Endothelial cell (in vitro differentiated cells): ENCODE data around the gene TSC22D3. TPM values are rescaled to one million over a fixed set of nuclear protein-coding genes. Genes with fewer than 3 reads are reported as not detected.

Experiments
- DNase-seq: peaks from one replicate; pipeline ENCODE4 v3.0.0; 2021; ENCODE audit warnings: low spot score
- H3K27ac Mint-ChIP-seq: one replicate; pipeline ENCODE4 v1.8.0; 2021; ENCODE audit warnings: mixed read lengths, inconsistent platforms; ENCODE audit not compliant: unreplicated experiment
- H3K27me3 Mint-ChIP-seq: one replicate; pipeline ENCODE4 v1.8.0; 2021; ENCODE audit warnings: mild to moderate bottlenecking, moderate library complexity, mixed read lengths, inconsistent platforms; ENCODE audit not compliant: unreplicated experiment
- H3K36me3 Mint-ChIP-seq: one replicate; pipeline ENCODE4 v1.8.0; 2021; ENCODE audit warnings: mild to moderate bottlenecking, low read depth, mixed read lengths, inconsistent platforms; ENCODE audit not compliant: unreplicated experiment
- H3K4me1 Mint-ChIP-seq: one replicate; pipeline ENCODE4 v1.8.0; 2021; ENCODE audit warnings: mild to moderate bottlenecking, mixed read lengths, inconsistent platforms; ENCODE audit not compliant: unreplicated experiment
- H3K4me3 Mint-ChIP-seq: one replicate; pipeline ENCODE4 v1.8.0; 2021; ENCODE audit warnings: mild to moderate bottlenecking, mixed read lengths, inconsistent platforms; ENCODE audit not compliant: unreplicated experiment
- H3K9me3 Mint-ChIP-seq: one replicate; pipeline ENCODE4 v1.8.0; 2021; ENCODE audit warnings: mixed read lengths, inconsistent platforms; ENCODE audit not compliant: unreplicated experiment
- CTCF ChIP-seq: fragments of 200-600 bp; sonication (generic); IDR thresholded peaks from one replicate; pipeline ENCODE4 v1.5.0; 2021; ENCODE audit warnings: antibody characterized with exemption; ENCODE audit not compliant: unreplicated experiment
- total RNA-seq: library from RNA; stranded (reverse); fragmentation: NEBNext Ultra II Directional; extraction: Animal tissue kit (Norgen Biotek cat#: 25700); gene quantifications from one replicate; pipeline ENCODE4 v1.2.1, GENCODE V29; 2021; ENCODE audit not compliant: unreplicated experiment

The TSC22D3 gene
- total RNA-seq, 1 donor from 2014 or later: 68.7 TPM

GRCh38 chrX:107684956-107685385 lies 90.6 kb downstream of the TSC22D3 start:
- H3K27ac Mint-ChIP-seq: no peak overlapping the region
- H3K4me1 Mint-ChIP-seq: peaks cover 42% of the 10 kb centered on the region
- H3K9me3 Mint-ChIP-seq: no peaks in the 10 kb centered on the region
- no peak for TF ChIP-seq CTCF
- DNase-seq: peak; percentile 11
- no peak overlapping the region for H3K4me3 Mint-ChIP-seq
- peaks cover 6% of the 10 kb centered on the region for H3K36me3 Mint-ChIP-seq
- H3K27me3 Mint-ChIP-seq: peaks cover 16% of the 10 kb centered on the region

DNA sequence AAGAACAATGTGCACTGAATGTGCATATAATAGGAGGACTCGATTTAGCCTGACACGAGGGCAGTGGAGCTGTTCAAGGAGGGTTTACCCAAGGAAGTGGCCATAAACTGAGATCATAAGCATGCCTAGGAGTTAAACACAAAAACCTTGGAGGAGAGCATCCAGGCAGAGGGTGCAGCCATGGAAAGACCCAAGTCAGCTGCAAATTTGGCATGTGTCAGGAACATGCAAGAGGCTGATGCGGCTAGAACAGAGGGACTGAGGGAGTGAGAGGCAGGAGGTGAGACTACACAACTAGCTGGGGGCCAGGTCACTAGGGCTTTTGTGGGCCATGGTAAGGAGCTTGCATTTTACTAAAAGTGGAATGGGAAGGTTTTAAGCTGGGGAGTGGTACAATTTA lies 91.7 kb downstream of the TSC22D3 start:
- Mint-ChIP-seq H3K27me3 (peaks cover 14% of the 10 kb centered on the region), H3K9me3 (no peaks in the 10 kb centered on the region), H3K4me1 (peaks cover 42% of the 10 kb centered on the region), H3K36me3 (peaks cover 5% of the 10 kb centered on the region), H3K27ac (no peak overlapping the region), H3K4me3 (peak overlapping the region; percentile 18)
- DNase-seq: no peak
- TF ChIP-seq CTCF: no peak

DNA sequence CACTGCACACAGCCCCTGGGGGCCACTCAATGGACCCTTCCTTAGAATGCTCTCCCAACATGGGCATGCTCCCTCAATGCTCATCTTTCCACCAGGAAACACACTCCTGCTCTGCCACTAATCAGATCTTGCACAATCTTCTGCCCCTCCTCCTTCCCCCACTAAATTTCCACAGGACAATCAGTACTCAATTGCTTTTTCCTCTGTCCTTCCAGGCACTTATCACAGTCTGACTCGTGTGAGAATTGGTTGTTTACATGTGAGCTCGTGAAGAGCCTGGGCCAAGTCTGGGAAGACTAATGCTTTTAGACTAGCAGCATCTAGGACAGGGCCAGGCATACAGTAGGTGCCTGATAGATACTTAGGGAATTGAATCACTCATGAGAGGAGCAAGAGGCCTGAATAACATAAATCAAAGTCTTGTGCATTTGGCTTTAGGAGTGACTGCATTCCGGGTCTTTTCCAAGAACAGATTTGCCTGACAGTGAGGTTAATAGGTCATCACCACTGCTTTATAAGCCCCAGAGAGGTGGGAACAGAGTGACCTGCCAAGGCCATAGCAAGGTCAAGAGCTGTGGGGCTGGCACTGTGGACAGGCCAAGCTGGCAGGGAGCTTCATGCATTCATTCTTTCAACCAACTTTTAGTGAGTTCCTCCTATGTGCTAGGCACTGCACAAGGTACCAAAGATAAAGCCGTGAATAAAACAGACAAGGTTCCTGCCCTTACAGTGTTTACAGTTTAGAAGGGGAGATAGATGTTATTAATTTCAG lies 92.3 kb downstream of the TSC22D3 start:
- Mint-ChIP-seq H3K9me3 (no peaks in the 10 kb centered on the region), H3K36me3 (no peaks in the 10 kb centered on the region), H3K4me3 (no peak overlapping the region), H3K4me1 (peaks cover 40% of the 10 kb centered on the region), H3K27me3 (peaks cover 9% of the 10 kb centered on the region), H3K27ac (peak overlapping the region; percentile 16)
- no peak for DNase-seq
- no peak for TF ChIP-seq CTCF

GRCh38 chrX:107682256-107682655 lies 93.3 kb downstream of the TSC22D3 start:
- TF ChIP-seq CTCF: no peak
- no peak for DNase-seq
- H3K36me3 Mint-ChIP-seq: no peaks in the 10 kb centered on the region

GRCh38 chrX:107678957-107679740 lies 96.4 kb downstream of the TSC22D3 start:
- no peak for TF ChIP-seq CTCF
- Mint-ChIP-seq H3K27me3 (peaks cover 7% of the 10 kb centered on the region), H3K27ac (no peak overlapping the region), H3K9me3 (no peaks in the 10 kb centered on the region), H3K4me1 (peaks cover 22% of the 10 kb centered on the region), H3K4me3 (no peak overlapping the region), H3K36me3 (no peaks in the 10 kb centered on the region)
- DNase-seq: no peak

More at GRCh38 chrX:107682256-107682655, 93.3 kb downstream of the TSC22D3 start:
- no peak overlapping the region for H3K4me3 Mint-ChIP-seq
- peaks cover 7% of the 10 kb centered on the region for H3K27me3 Mint-ChIP-seq
- H3K9me3 Mint-ChIP-seq: no peaks in the 10 kb centered on the region
- no peak overlapping the region for H3K27ac Mint-ChIP-seq
- H3K4me1 Mint-ChIP-seq: peaks cover 32% of the 10 kb centered on the region
